Activated CD4-positive, CD25-positive, alpha-beta regulatory T cell treated with anti-CD3 and anti-CD28 coated beads, Interleukin-2, amount 50 U/mL, for 16 hours (primary cell): ENCODE measurements around the gene EMP3.
"Not testable (repeated sequence)": the region's sequence is repeated elsewhere in the genome, so short reads cannot be mapped to it uniquely, and the experiment has no call there.

Source experiments
- DNase-seq: peaks from one replicate; pipeline ENCODE4 v3.0.0-alpha.2; 2020; ENCODE audit warnings: low read depth, low spot score

EMP3 gene

GRCh38 chr19:48346191-48346590, 20.8 kb downstream of the EMP3 start:
- no peak for DNase-seq

GRCh38 chr19:48348045-48348444, 22.7 kb downstream of the EMP3 start:
- no peak for DNase-seq

- no peak for DNase-seq
Observed at GRCh38 chr19:48348737-48349136, 23.4 kb downstream of the EMP3 start.

GRCh38 chr19:48350856-48351255, 25.5 kb downstream of the EMP3 start:
- DNase-seq, result no peak

- DNase-seq, result peak; percentile 67
Observed at GRCh38 chr19:48351341-48351752, 26.0 kb downstream of the EMP3 start.

- no peak for DNase-seq
Observed at GRCh38 chr19:48353677-48354076, 28.3 kb downstream of the EMP3 start.

- no peak for DNase-seq
Observed at GRCh38 chr19:48354332-48354992, 29.1 kb downstream of the EMP3 start.

- DNase-seq, result no peak
Observed at GRCh38 chr19:48355365-48355954, 30.1 kb downstream of the EMP3 start.

- no peak for DNase-seq
Observed at GRCh38 chr19:48359123-48359522, 33.8 kb downstream of the EMP3 start.

- no peak for DNase-seq
Observed at GRCh38 chr19:48361912-48362311, 36.6 kb downstream of the EMP3 start.

- peak; percentile 74 for DNase-seq
Observed at GRCh38 chr19:48362716-48363499, 37.6 kb downstream of the EMP3 start.

GRCh38 chr19:48363500-48363809, 38.1 kb downstream of the EMP3 start:
- DNase-seq, result no peak

- DNase-seq, result peak; percentile 95
Observed at GRCh38 chr19:48363810-48364597, 38.7 kb downstream of the EMP3 start, which contains the start of the genes SYNGR4 and TMEM143. Gene SYNGR4 (plus strand): TSS chr19:48364367. CDS start chr19:48365843, 1,476 bp downstream. Gene TMEM143 (minus strand): TSS chr19:48363940. CDS start chr19:48363920, 20 bp downstream.

- DNase-seq, result no peak
Observed at GRCh38 chr19:48364598-48365348, 39.4 kb downstream of the EMP3 start.

GRCh38 chr19:48365602-48366001, 40.2 kb downstream of the EMP3 start:
- no peak for DNase-seq

- no peak for DNase-seq
Observed at GRCh38 chr19:48367855-48368254, 42.5 kb downstream of the EMP3 start.

- no peak for DNase-seq
Observed at GRCh38 chr19:48368936-48369335, 43.6 kb downstream of the EMP3 start.

GRCh38 chr19:48370955-48371354, 45.6 kb downstream of the EMP3 start:
- no peak for DNase-seq

- no peak for DNase-seq
Observed at GRCh38 chr19:48371367-48371766, 46.0 kb downstream of the EMP3 start.

GRCh38 chr19:48371771-48372170, 46.4 kb downstream of the EMP3 start:
- DNase-seq, result not testable (repeated sequence)

- no peak for DNase-seq
Observed at GRCh38 chr19:48372904-48373303, 47.6 kb downstream of the EMP3 start.
